GM12865 (cell line): ENCODE measurements around the gene ZNF197.
"Not testable (repeated sequence)": the region's sequence is repeated elsewhere in the genome, so short reads cannot be mapped to it uniquely, and the experiment has no call there.

Source experiments
- DNase-seq: peaks from one replicate; pipeline ENCODE4 v3.0.0; 2010; ENCODE audit warnings: low read depth
- H3K4me3 ChIP-seq: 2 replicates; pipeline ENCODE4 v1.5.1; 2011; ENCODE audit warnings: mild to moderate bottlenecking, low read depth, low read length, control low read depth
- CTCF ChIP-seq: IDR thresholded peaks from 2 replicates; pipeline ENCODE4 v1.5.1; 2011; ENCODE audit warnings: low read length, control low read depth, low read depth, inconsistent platforms; ENCODE audit not compliant: insufficient read depth; ENCODE audit errors: missing control alignments

Gene ZNF197

GRCh38 chr3:44666346-44666745 is 41.5 kb downstream of the ZNF197 start:
- no peak for DNase-seq
- no peak overlapping the region for H3K4me3 ChIP-seq
- no peak for TF ChIP-seq CTCF

GRCh38 chr3:44669760-44670159 is 44.9 kb downstream of the ZNF197 start:
- no peak for TF ChIP-seq CTCF
- no peak for DNase-seq
- no peak overlapping the region for H3K4me3 ChIP-seq

- DNase-seq, H3K4me3 ChIP-seq: not testable (repeated sequence)
Measured at GRCh38 chr3:44673466-44673865, 48.6 kb downstream of the ZNF197 start.

- no peak overlapping the region for H3K4me3 ChIP-seq
- no peak for TF ChIP-seq CTCF
- DNase-seq = no peak
Measured at GRCh38 chr3:44674211-44674610, 49.4 kb downstream of the ZNF197 start.

- no peak for DNase-seq
- no peak for TF ChIP-seq CTCF
- no peak overlapping the region for H3K4me3 ChIP-seq
Measured at GRCh38 chr3:44678480-44679116, 53.8 kb downstream of the ZNF197 start.

GRCh38 chr3:44680921-44681455 is 56.2 kb downstream of the ZNF197 start:
- no peak for DNase-seq
- no peak overlapping the region for H3K4me3 ChIP-seq
- TF ChIP-seq CTCF = no peak

GRCh38 chr3:44682182-44682896 is 57.5 kb downstream of the ZNF197 start:
- TF ChIP-seq CTCF = no peak
- DNase-seq = no peak
- H3K4me3 ChIP-seq = no peak overlapping the region
